ENCODE results near the gene MYH10. TPM values are rescaled to one million over a fixed set of nuclear protein-coding genes. Genes with fewer than 3 reads are reported as not detected.

Gene MYH10
- total and polyA plus RNA-seq, 9 of the 15 experiments (the other 6 are each of a cell fraction or from before 2014, with no cell fraction given), result 16.3 to 95.3 (median 39.7) TPM

DNA sequence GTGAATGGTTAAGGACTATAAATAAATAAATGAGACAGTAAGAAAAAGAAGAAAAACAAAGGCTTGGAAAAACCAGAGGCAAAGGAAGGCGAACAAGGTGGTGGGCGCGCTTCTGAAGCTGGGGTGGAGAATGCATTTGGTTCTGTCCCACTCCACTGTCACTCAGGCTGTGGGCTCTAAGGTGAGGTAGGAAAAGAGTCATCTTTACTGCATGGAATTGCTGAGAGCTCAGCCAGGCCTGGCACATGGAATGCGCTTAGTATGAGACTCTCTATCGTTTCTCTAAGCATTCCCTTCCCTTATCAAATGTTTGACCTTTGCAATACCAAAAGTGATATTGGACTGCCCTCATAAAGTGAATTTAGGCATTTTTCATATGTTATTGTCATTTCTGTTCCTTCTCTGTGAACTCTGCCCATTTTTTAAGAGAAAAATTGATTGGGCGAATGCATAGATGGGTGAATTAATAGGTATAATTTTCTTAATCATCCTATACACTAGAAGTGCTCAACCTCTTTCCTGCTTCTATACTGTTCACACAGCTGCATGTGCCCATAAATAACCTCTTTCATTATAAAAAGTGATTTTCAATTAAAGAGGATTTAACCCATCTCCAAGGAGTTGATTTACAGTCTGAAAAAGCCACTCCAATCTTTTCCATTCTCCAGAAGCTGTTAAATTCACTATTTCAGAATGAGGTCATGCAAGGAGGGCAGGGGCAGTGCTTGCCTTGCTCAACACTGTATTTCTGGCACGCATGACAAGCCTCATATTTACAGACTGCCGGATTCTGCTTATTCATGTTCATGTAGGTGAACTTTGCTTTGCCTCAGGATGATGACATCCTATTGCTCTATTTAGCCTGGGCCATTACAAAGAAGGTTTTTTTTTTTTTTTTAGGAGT, 87.7 kb downstream of the MYH10 start (continued):
- TF ChIP-seq NR2C1 (IDR thresholded peaks at IDR 0.05) (no peak), NR2C1 (tag; IDR thresholded peaks at IDR 0.05) (no peak), ATF7 (IDR thresholded peaks at IDR 0.05) (peak; percentile 52; the same call in 1 of the 2 replicates), FOXJ3 (CRISPR knock-in tag; IDR thresholded peaks at IDR 0.05) (no peak), ETS2 (tag; IDR thresholded peaks at IDR 0.05; ENCODE audit: borderline replicate concordance, poor library complexity, severe bottlenecking) (no peak), PHF21A (IDR thresholded peaks at IDR 0.05; ENCODE audit: borderline replicate concordance, low read depth) (no peak), RCOR1 (IDR thresholded peaks at IDR 0.05; ENCODE audit: borderline replicate concordance in 1 of 2, low read depth in 2 of 2, low read length in 2 of 2) (no peak), EWSR1 (IDR thresholded peaks at IDR 0.05; ENCODE audit: borderline replicate concordance, low read depth, partially characterized antibody) (no peak), ZNF316 (IDR thresholded peaks at IDR 0.05) (peak; percentile 56; the same call in 1 of the 2 replicates), GATAD2A (IDR thresholded peaks at IDR 0.05) (no peak), FIP1L1 (IDR thresholded peaks at IDR 0.05; ENCODE audit: low read depth, low read length, poor library complexity, severe bottlenecking) (no peak), CBFA2T3 (IDR thresholded peaks at IDR 0.05) (no peak), CXXC5 (CRISPR knock-in tag; IDR thresholded peaks at IDR 0.05) (no peak), ZNF384 (IDR thresholded peaks at IDR 0.05; ENCODE audit: low read depth, low read length) (peak; percentile 61), ZNF133 (CRISPR knock-in tag; IDR thresholded peaks at IDR 0.05) (no peak), KLF16 (IDR thresholded peaks at IDR 0.05) (no peak), POLR2AphosphoS2 (IDR thresholded peaks at IDR 0.05; ENCODE audit: low read length) (no peak)
- TF ChIP-seq, protein P1, sequence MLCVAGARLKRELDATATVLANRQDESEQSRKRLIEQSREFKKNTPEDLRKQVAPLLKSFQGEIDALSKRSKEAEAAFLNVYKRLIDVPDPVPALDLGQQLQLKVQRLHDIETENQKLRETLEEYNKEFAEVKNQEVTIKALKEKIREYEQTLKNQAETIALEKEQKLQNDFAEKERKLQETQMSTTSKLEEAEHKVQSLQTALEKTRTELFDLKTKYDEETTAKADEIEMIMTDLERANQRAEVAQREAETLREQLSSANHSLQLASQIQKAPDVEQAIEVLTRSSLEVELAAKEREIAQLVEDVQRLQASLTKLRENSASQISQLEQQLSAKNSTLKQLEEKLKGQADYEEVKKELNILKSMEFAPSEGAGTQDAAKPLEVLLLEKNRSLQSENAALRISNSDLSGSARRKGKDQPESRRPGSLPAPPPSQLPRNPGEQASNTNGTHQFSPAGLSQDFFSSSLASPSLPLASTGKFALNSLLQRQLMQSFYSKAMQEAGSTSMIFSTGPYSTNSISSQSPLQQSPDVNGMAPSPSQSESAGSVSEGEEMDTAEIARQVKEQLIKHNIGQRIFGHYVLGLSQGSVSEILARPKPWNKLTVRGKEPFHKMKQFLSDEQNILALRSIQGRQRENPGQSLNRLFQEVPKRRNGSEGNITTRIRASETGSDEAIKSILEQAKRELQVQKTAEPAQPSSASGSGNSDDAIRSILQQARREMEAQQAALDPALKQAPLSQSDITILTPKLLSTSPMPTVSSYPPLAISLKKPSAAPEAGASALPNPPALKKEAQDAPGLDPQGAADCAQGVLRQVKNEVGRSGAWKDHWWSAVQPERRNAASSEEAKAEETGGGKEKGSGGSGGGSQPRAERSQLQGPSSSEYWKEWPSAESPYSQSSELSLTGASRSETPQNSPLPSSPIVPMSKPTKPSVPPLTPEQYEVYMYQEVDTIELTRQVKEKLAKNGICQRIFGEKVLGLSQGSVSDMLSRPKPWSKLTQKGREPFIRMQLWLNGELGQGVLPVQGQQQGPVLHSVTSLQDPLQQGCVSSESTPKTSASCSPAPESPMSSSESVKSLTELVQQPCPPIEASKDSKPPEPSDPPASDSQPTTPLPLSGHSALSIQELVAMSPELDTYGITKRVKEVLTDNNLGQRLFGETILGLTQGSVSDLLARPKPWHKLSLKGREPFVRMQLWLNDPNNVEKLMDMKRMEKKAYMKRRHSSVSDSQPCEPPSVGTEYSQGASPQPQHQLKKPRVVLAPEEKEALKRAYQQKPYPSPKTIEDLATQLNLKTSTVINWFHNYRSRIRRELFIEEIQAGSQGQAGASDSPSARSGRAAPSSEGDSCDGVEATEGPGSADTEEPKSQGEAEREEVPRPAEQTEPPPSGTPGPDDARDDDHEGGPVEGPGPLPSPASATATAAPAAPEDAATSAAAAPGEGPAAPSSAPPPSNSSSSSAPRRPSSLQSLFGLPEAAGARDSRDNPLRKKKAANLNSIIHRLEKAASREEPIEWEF (CRISPR knock-in tag; IDR thresholded peaks at IDR 0.05), result no peak
- TF ChIP-seq, protein P2, sequence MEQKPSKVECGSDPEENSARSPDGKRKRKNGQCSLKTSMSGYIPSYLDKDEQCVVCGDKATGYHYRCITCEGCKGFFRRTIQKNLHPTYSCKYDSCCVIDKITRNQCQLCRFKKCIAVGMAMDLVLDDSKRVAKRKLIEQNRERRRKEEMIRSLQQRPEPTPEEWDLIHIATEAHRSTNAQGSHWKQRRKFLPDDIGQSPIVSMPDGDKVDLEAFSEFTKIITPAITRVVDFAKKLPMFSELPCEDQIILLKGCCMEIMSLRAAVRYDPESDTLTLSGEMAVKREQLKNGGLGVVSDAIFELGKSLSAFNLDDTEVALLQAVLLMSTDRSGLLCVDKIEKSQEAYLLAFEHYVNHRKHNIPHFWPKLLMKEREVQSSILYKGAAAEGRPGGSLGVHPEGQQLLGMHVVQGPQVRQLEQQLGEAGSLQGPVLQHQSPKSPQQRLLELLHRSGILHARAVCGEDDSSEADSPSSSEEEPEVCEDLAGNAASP (IDR thresholded peaks at IDR 0.05), result no peak
- TF ChIP-seq, protein P3, sequence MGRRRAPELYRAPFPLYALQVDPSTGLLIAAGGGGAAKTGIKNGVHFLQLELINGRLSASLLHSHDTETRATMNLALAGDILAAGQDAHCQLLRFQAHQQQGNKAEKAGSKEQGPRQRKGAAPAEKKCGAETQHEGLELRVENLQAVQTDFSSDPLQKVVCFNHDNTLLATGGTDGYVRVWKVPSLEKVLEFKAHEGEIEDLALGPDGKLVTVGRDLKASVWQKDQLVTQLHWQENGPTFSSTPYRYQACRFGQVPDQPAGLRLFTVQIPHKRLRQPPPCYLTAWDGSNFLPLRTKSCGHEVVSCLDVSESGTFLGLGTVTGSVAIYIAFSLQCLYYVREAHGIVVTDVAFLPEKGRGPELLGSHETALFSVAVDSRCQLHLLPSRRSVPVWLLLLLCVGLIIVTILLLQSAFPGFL (CRISPR knock-in tag; IDR thresholded peaks at IDR 0.05), result no peak
- TF ChIP-seq, protein P4, sequence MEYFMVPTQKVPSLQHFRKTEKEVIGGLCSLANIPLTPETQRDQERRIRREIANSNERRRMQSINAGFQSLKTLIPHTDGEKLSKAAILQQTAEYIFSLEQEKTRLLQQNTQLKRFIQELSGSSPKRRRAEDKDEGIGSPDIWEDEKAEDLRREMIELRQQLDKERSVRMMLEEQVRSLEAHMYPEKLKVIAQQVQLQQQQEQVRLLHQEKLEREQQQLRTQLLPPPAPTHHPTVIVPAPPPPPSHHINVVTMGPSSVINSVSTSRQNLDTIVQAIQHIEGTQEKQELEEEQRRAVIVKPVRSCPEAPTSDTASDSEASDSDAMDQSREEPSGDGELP (CRISPR knock-in tag; IDR thresholded peaks at IDR 0.05; ENCODE audit: borderline replicate concordance), result no peak

Measured in K562 (cell line).